Peyer's patch (tissue), 4 donors: ENCODE data around the gene CA11. TPM values are rescaled to one million over a fixed set of nuclear protein-coding genes. Genes with fewer than 3 reads are reported as not detected.

Experiments
- DNase-seq, 3 donors: peaks; one replicate each; pipeline ENCODE4 v3.0.0-alpha.2; 2017 to 2019
- H3K27ac ChIP-seq, 4 donors: fragments of 200-600 bp; sonication (generic); one replicate each; pipeline ENCODE4 v1.5.1; 2016 to 2019
- H3K27me3 ChIP-seq, 2 donors: fragments of 200-600 bp; sonication (generic); one replicate each; pipeline ENCODE4 v1.5.1; 2019
- H3K36me3 ChIP-seq, 3 donors: fragments of 200-600 bp; sonication (generic); one replicate each; pipeline ENCODE4 v1.5.1; 2016 to 2019
- H3K4me1 ChIP-seq, 4 donors: fragments of 200-600 bp; sonication (generic); one replicate each; pipeline ENCODE4 v1.5.1; 2016 to 2019
- H3K4me3 ChIP-seq, 4 donors: fragments of 200-600 bp; sonication (generic); 1 replicate in 3 of 4; 2 replicates in 1 of 4; pipeline ENCODE4 v1.5.1; 2016 to 2019; ENCODE audit warnings: mild to moderate bottlenecking in 1 of 4
- H3K9me3 ChIP-seq, 4 donors: fragments of 200-600 bp; sonication (generic); one replicate each; pipeline ENCODE4 v1.5.1; 2016 to 2019; ENCODE audit warnings: mild to moderate bottlenecking in 1 of 4
- POLR2A ChIP-seq, 2 donors: fragments of 450-650 bp; IDR thresholded peaks; one replicate each; pipeline ENCODE4 v1.5.1; 2017; ENCODE audit warnings: antibody characterized with exemption in 2 of 2, mild to moderate bottlenecking in 2 of 2, moderate library complexity in 2 of 2
- total RNA-seq, 4 donors: library from RNA; depleted of rRNA; stranded (reverse); fragments of >200 nt; gene quantifications; one replicate each; pipeline ENCODE4 v1.1.0, GENCODE V29; 2016
- TF ChIP-seq, protein P1 (sequence below), 6 experiments: fragments of 450-650 bp in 4 of 6; fragments of 200-600 bp in 2 of 6; sonication (generic) in 1 of 6; IDR thresholded peaks; one replicate each; pipeline ENCODE4 v1.5.1; 2017 to 2019; ENCODE audit warnings: antibody characterized with exemption in 6 of 6, mild to moderate bottlenecking in 3 of 6, moderate library complexity in 1 of 6

The CA11 gene
- total RNA-seq, 4 donors from 2014 or later = 0.70 to 8.3 (median 2.1) TPM

- Histone ChIP-seq H3K4me1 (peaks cover 6 to 45% (median 19%) of the 10 kb centered on the region in 4 donors), H3K36me3 (peaks cover 0 to 5% (median 0%) of the 10 kb centered on the region in 3 donors), H3K27me3 (no peaks in the 10 kb centered on the region), H3K4me3 (peak within 1 kb of the TSS; percentile 70 to 91 (median 78)), H3K27ac (peak within 1 kb of the TSS; percentile 96 to 98 (median 96)), H3K9me3 (no peaks in the 10 kb centered on the region)
- DNase-seq = peak in 2 of 3 donors; percentile 45 to 76
- TF ChIP-seq POLR2A (IDR thresholded peaks at IDR 0.05) = peak; percentile 71 to 84
- TF ChIP-seq, protein P1, sequence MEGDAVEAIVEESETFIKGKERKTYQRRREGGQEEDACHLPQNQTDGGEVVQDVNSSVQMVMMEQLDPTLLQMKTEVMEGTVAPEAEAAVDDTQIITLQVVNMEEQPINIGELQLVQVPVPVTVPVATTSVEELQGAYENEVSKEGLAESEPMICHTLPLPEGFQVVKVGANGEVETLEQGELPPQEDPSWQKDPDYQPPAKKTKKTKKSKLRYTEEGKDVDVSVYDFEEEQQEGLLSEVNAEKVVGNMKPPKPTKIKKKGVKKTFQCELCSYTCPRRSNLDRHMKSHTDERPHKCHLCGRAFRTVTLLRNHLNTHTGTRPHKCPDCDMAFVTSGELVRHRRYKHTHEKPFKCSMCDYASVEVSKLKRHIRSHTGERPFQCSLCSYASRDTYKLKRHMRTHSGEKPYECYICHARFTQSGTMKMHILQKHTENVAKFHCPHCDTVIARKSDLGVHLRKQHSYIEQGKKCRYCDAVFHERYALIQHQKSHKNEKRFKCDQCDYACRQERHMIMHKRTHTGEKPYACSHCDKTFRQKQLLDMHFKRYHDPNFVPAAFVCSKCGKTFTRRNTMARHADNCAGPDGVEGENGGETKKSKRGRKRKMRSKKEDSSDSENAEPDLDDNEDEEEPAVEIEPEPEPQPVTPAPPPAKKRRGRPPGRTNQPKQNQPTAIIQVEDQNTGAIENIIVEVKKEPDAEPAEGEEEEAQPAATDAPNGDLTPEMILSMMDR (IDR thresholded peaks at IDR 0.05) = peak in 5 of 6 experiments; percentile 24 to 44 (median 26)
Measured at GRCh38 chr19:48636859-48637448, 9.0 kb downstream of the CA11 start, which contains the start of gene DBP. DBP (minus strand) TSS chr19:48637379; CDS start chr19:48636994, 385 bp downstream.

DNA sequence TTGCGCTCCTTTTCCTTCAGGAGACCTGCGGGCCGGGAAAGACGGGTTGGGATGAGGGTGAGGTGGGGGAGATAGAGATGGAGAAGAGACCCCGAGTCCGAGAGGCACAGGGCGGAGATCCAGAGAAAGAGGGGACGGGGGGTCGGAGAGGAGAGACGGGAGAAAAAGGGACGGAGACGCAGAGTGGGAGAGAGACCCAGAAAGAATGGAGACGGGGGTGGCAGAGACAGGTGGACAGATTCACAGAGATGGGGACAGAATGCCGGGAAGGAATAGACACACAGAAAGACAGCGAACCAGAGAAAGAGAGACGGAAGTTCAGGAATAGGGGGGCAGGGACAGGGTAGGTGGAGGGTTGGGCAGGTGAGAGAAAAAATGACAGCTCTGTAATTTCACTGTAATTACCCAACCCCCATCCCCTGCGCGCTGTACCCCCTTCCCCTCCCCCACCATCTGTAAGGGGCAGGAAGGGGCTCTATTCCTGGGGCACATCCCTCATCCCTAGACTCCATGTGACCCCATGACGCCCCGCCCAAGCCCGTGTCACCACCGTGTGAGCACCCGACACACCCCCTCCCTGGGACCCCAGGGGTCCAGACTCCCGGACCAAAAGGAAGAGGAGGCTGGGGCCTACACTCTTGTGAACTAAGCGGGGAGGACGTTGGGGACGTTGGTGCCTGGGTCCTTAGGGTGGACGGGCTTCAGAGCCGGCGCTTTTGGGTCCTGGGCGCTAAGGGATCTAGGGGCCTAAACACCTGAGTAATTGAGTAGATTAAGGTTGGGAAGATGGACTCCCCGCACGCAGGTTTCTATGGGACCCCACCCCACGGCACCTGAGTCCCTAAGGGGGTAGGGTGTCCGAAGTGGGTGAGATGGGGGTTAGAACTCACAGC, 9.8 kb downstream of the CA11 start:
- Histone ChIP-seq H3K4me3 (peak overlapping the region; percentile 70 to 91 (median 78)), H3K4me1 (peaks cover 6 to 53% (median 19%) of the 10 kb centered on the region in 4 donors), H3K9me3 (no peaks in the 10 kb centered on the region), H3K27ac (peak overlapping the region; percentile 96 to 98 (median 96)), H3K27me3 (no peaks in the 10 kb centered on the region), H3K36me3 (peaks cover 0 to 7% (median 0%) of the 10 kb centered on the region in 3 donors)
- DNase-seq = peak in 2 of 3 donors; percentile 70 to 74
- TF ChIP-seq, protein P1 (IDR thresholded peaks at IDR 0.05) = no peak
- TF ChIP-seq POLR2A (IDR thresholded peaks at IDR 0.05) = no peak

GRCh38 chr19:48635263-48635965, 10.6 kb downstream of the CA11 start:
- Histone ChIP-seq H3K4me1 (peaks cover 6 to 61% (median 19%) of the 10 kb centered on the region in 4 donors), H3K27me3 (no peaks in the 10 kb centered on the region), H3K27ac (peak overlapping the region; percentile 96 to 98 (median 96)), H3K36me3 (peaks cover 0 to 15% (median 0%) of the 10 kb centered on the region in 3 donors), H3K9me3 (no peaks in the 10 kb centered on the region), H3K4me3 (peak overlapping the region; percentile 70 to 91 (median 78))
- peak; percentile 73 to 90 (median 83) for DNase-seq
- peak in 1 of 2 donors; percentile 56 for TF ChIP-seq POLR2A (IDR thresholded peaks at IDR 0.05)
- TF ChIP-seq, protein P1 (IDR thresholded peaks at IDR 0.05) = no peak

DNA sequence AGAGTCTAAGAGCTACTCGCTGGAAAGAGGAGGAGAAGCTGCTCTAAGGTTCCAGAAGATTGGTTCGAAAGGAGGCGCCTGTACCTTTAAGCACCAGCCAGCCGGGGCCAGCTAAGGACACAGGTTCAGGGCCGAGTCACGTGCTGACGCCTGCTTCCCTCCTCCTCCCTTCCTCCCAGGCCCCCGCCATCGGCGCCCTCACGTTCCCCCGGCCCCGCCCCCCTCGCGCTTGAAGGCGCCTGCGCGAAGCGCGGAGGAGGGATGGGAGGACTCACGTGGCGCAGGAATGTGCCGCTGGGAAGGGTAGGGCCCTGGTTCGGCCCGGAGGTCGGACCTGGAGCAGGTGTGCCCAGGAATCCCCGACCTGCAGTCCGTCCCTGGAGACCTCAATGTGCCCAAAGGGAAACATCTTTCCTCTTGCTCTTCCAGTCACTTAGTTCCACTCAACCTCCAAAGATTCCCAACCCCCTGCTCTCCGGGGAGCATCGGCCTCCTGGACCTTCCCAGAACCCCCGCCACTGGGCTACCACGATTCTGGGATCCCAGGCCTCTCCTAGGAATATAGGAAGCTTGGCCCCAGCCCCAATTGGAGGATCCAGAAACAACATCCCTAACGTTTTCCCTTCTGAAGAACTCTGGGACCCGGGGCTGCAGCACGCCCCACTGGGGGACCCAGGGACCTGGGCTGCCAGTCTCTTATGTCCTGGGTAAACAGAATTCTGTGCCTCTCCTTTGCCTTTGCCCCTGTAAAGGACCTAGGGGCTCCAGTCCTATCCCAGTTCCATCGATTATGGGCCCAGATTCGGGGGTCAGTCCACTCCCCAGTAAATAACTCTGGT, 11.3 kb downstream of the CA11 start:
- DNase-seq = peak; percentile 97 to 99 (median 98)
- peak; percentile 72 to 87 for TF ChIP-seq POLR2A (IDR thresholded peaks at IDR 0.05)
- TF ChIP-seq, protein P1 (IDR thresholded peaks at IDR 0.05) = no peak
- H3K9me3 ChIP-seq = no peaks in the 10 kb centered on the region
- H3K27me3 ChIP-seq = no peaks in the 10 kb centered on the region
- peak overlapping the region; percentile 96 to 98 (median 96) for H3K27ac ChIP-seq
- H3K4me3 ChIP-seq = peak overlapping the region; percentile 26 to 91 (median 78)
- peaks cover 0 to 16% (median 0%) of the 10 kb centered on the region in 3 donors for H3K36me3 ChIP-seq
- peaks cover 6 to 66% (median 19%) of the 10 kb centered on the region in 4 donors for H3K4me1 ChIP-seq
